Measurements from ENCODE around the gene TTI1.

TTI1 gene

DNA sequence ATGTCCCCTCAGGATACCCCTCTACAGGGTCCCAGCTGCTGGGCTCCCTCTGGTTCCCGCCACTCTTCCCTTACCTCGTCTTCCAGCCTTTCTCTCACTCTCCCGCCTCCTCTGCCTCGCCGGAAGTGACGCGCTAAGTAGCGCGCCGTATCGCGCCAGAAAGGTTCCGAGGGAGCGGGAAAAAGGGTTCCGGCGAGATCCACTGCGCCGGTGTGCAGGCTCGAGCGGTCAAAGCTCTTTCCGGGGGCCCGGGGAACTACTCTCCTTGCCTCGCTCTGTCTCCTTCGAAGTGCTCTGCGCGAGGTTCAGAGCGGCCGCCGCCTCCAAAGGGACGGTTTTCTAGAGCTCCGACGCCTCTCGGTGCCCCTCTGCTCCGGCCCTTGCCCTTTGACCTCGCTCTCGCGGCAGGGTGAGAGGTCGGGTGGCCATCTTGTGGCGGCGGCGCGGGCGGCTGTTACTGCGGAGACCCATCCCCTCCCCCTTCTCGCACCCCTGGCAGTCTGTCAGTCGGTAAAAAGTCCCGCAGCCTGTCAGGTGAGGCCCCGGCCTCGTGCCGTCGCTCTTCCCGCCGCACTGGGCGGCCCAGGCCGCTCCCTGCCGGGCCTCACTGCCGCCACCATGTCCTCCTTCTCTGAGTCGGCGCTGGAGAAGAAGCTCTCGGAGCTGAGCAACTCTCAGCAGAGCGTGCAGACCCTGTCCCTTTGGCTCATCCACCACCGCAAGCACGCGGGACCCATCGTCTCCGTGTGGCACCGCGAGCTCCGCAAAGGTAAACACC, at the start of gene TTI1, which contains the start of gene RPRD1B:
TTI1 (minus strand) TSS at position 127 of the 778 bp plus-strand sequence. CDS start 19,640 bp downstream, outside the sequence.
RPRD1B (plus strand) TSS at position 417 of the 778 bp plus-strand sequence; CDS start at position 619, 202 bp downstream.
- FAIRE-seq, result peak; percentile 21

- FAIRE-seq, result no peak
Observed at GRCh38 chr20:38082894-38083293, 49.6 kb upstream of the TTI1 start.

DNA sequence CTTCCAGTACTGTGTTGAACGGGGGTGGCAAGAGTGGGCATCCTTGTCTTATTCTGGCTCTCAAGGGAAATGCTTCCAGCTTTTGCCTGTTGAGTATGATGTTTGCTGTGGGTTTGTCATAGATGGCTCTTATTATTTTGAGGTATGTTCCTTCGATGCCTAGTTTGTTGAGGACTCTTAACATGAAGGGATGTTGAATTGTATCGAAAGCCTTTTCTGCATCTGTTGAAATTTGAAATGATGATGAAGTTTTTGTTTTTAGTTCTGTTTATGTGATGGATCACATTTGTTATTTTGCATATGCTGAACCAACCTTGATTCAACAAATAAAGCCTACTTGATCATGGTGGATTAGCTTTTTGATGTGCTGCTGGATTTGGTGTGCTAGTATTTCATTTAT, 48.3 kb upstream of the TTI1 start:
- FAIRE-seq, result no peak

GRCh38 chr20:38079353-38079752, 46.1 kb upstream of the TTI1 start:
- FAIRE-seq, result no peak

DNA sequence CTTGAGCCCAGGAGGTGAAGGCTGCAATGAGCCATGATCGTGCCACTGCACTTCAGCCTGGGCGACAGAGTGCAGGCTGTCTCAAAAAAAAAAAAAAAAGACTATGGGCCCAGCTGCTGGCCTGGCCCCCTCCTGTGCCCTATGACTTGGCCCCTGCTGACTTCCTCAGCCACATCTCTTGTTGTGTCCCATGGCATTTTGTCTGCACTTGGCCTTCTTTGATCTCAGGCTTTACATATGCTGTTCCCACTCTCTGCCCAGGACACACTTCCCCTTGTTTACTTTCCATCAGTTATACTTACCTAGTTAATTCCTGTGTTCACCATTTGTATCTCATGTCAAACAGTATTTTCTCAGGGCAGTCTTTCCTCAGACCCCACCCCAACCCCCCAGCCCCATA, 44.8 kb upstream of the TTI1 start:
- no peak for FAIRE-seq

DNA sequence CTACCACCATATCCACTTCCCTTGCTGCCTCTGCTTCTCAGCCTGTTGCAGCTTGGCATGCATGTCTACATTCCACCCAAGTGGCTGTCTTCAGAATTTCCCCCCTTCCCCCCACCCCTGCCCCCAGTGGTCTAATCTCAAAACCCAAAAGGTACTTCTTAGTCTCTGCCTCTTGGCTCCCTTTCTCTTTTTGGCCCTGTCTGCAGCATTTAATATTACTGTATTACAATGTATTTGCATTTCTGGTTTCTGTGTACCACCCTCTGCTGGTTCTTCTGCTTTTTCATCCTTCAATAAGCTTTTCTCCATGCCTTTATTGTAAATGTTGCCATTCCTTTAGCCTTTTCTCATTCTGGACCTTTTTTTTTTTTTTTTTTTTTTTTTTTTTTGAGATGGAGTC, 43.3 kb upstream of the TTI1 start:
- FAIRE-seq, result no peak

- FAIRE-seq, result no peak
Observed at GRCh38 chr20:38075161-38075998, 42.1 kb upstream of the TTI1 start.

DNA sequence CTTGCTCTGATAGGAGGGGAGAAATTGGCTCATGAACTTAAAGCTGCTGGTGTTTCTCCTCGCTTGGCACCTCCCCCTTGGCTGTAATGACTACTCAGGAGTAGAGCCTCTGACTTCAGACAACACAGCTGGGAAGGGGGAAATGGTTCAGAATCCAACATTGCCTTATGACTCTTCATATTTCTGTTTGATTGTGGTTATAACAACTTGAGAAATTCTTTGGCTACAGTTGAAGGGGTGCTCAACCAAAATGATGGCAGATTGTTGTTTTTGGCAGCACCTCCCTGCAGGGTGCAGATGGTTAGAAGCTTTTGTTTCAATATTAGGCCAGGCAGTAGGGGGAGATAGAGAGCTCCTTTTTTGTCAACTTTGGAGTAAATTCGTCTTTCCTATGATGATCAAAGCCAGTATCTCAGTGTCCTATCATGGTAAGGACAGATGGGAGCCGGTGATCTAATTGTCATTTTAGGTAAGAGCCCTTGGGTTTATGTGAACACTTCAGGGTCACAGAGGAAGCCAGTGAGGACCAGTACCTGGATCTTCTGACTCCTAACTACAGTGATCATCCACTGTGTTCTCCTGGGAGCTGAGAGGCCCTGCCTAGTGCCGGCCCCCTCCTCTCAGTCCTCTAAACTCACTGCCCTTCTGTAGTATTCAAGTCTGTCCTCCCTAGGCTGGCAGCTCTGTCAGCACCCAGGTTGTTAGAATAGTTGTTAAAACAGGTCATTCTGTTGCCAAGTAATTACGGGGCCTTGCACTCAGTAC, 40.2 kb upstream of the TTI1 start:
- no peak for FAIRE-seq

DNA sequence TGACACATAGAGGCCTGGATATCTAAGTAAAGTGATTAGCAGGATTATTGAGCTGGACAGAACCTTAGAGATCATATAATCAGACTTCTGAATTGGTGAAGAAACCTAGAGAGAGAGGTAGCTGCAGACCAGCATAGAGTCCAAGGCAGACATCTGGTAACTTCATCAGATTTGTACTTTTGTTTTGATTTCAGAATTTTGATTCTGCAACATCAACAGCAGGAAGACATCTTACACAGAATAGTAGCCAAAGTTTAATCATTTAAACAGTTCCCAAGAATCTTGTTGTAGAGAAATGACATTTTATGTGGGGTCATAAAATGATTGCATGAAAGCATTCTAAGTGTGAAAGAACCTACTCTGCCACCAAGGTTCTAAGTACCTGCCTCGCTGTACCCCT, 39.6 kb upstream of the TTI1 start:
- FAIRE-seq, result no peak

- no peak for FAIRE-seq
Observed at GRCh38 chr20:38067717-38068365, 34.6 kb upstream of the TTI1 start.

DNA sequence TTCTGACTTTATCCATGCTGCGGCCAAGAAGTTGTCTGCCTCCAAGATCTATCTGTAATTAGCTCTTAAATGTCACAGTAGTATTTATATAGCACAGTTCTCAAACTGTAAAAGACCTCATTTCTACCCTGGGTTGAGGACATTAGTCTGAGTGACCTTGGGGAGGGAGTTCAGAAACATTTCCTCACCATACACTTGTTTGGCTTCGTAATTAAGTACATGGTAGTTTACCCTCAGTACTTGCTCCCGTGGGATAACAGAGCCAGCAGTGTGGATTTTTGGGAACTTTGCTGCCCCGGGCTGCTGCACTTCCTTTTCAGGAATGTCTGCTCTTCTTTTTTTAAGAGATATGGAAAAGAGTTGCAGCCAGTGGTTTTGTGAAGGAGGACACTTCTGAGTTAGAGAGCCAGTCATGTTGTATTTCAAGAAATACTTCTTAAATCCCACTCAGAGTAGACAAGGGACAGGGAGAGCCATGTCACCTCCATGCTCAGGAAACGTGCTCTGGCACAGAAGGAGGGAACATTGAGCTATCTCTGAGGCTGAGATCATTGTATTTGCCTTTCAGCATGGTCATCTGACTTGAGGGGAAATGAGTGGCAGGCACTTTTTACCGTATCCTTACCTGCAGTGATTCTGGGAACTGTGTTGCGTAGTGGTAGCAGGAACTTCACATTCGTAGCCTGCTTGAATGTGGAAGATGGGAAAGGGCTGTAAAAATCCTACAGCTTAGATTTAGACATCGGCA, 33.9 kb upstream of the TTI1 start:
- FAIRE-seq, result no peak

GRCh38 chr20:38065764-38066375, 32.6 kb upstream of the TTI1 start:
- FAIRE-seq, result no peak

GRCh38 chr20:38063911-38064530, 30.8 kb upstream of the TTI1 start:
- no peak for FAIRE-seq

DNA sequence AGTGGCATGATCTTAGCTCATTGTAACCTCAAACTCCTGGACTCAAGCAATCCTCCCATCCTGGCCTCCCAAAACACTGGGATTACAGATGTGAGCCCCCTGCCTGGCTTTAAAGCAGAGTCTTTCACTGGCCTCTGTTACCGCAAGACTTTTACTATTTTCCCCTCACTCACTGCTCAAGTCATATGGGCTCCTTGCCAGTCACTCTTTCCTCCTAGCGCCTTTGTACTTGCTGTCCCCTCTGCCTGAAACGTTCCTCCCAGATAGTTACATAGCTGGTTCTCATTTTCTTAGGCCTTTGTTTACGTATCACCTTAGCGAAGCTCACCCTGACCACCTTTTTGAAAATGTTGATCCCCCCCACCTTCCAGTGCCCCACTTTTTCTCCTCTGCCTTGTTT, 29.6 kb upstream of the TTI1 start:
- no peak for FAIRE-seq

- no peak for FAIRE-seq
Observed at GRCh38 chr20:38061109-38061508, 27.9 kb upstream of the TTI1 start.

DNA sequence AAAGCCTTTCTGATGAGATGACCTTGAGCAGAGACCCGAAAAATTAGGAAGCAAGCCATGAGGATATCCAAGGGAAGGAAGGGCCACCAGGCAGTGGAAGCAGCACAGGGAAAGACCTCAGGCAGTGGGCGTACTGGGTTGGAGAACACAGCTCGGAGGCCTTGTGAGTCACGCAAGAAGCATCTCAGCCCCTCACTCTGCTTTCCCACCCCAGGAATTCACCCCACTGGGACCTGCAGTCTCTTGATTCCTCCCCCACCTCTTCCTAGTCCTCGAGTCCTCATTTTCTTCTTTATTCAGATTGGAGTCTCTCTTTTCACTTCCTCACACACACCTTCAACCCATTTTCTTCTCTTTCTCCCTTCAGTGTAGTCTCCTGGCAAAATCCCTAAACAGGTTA, 27.3 kb upstream of the TTI1 start:
- no peak for FAIRE-seq

DNA sequence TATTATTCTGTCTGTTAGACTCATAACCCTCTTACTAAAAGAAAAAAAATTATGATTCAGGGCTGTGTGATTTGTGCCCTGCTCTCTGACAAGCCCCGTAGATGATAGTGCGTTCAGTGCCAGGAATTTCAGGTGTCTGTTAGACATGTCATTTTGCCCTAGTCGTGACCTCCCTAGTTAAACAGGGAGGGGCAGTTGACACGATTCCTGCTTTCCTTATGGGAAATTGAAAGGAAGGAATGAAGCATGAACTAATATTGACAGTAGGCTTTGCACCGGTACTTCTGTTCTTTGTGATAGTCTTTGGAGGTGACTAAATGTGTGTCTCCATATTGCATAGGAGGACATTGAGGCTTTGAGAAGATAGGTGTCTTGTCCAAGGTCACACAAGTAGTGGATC, 26.6 kb upstream of the TTI1 start:
- no peak for FAIRE-seq

GRCh38 chr20:38057351-38057972, 24.2 kb upstream of the TTI1 start:
- no peak for FAIRE-seq

DNA sequence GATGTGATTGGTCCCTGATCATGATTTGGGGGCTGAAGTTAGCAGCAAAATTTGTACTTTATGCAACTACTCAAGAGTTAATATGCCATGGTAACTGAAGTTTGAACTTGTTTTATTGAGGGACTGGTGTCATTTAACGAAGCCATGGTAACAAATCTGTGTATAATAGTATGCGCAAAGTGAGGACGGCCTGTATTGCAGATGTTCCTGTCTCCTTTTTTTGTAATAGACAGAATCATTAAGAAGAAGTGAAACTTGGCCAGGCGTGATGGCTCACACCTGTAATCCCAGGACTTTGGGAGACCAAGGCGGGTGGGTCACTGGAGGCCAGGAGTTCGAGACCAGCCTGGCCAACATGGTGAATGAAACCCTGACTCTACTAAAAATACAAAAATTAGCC, 22.6 kb upstream of the TTI1 start:
- FAIRE-seq, result no peak

DNA sequence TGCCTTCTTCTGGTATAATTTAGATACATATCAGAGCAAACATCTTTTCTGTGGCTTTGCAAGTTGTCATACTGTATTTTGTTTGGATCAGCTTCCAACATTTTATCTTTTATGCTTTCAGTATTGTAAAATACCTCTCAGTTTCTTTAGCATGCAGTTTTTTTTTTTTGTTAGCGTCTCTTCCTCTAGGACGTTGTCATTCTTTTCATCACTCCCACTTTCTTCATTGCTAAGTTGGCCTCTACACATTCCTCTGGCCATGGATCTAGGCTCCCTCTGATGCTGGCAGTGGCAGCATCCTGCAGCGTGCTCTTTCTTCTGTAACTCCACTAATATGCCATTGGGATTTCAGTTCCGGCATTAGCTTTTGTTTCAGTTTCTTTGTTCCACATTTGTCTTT, 22.0 kb upstream of the TTI1 start:
- FAIRE-seq, result no peak

DNA sequence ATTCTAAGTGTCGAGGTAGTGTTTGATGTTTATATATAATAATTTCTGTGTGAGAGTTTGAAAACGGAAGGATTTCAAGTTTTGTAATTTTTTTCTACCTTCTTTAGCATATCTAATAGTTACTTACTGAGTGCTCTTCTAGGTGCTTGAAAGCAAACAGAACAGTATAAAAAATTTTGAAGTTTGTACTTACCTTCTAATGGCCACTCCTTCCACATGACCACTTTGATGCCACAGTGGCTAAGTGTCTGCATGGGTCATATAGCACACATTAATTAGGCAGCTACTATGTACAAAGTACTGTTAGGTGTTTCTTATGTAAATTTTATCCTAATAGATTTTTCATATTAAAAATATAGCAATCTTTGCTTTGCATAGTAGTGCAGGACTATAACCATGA, 21.4 kb upstream of the TTI1 start:
- FAIRE-seq, result no peak
